ENCODE results near the gene HMCN1. TPM values are rescaled to one million over a fixed set of nuclear protein-coding genes. Genes with fewer than 3 reads are reported as not detected.

HMCN1 gene
- total and polyA plus RNA-seq, 2 experiments from 2014 or later = 1.6 to 8.7 TPM

DNA sequence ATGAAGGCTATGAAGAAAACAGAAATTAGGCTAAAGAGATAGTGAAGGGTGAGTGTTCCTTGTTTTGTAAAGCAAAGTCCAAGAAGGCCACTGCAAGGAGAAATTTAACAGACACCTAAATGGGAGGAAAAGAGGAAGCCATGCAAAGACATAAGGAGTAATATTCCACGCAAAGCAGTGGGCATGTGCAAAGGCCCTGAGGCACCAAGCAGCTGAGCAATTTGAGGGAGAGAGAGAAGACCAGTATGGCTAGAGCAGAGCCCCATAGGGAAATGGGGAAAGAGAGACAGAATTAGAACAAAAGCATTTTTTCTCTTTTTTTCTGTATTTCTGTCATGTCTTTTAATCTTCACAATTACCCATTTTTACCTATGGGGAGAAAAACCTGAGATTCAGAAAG, 486.7 kb downstream of the HMCN1 start:
- H3K4me1 Mint-ChIP-seq = no peaks in the 10 kb centered on the region
- Histone ChIP-seq H3K27me3 (ENCODE audit: insufficient read depth) (no peaks in the 10 kb centered on the region), H3K4me2 (no peak overlapping the region), H3K27ac (ENCODE audit: low read depth) (no peak overlapping the region), H2AFZ (no peak overlapping the region), H3K9me2 (ENCODE audit: insufficient read depth) (0 out of 2 replicates have a peak, but pooled peaks cover 5% of the 10 kb centered on the region), H3K4me1 (ENCODE audit: insufficient read depth) (no peaks in the 10 kb centered on the region), H3K79me2 (replicated peaks; ENCODE audit: insufficient read depth) (no peaks in the 10 kb centered on the region), H3K36me3 (ENCODE audit: insufficient read depth) (no peaks in the 10 kb centered on the region), H3K4me3 (no peak overlapping the region), H4K20me1 (replicated peaks; ENCODE audit: insufficient read depth) (no peaks in the 10 kb centered on the region), H3F3A (replicated peaks; ENCODE audit: low read depth) (no peaks in the 10 kb centered on the region)
- peaks cover 2% of the 10 kb centered on the region for H3K27me3 Mint-ChIP-seq (ENCODE audit: insufficient read depth, low read depth, poor library complexity)
- no peak overlapping the region for H3K27ac Mint-ChIP-seq
- no peak for ATAC-seq
- no peaks in the 10 kb centered on the region for H3K36me3 Mint-ChIP-seq (ENCODE audit: low read depth)
- no peak for TF ChIP-seq CREB1 (CRISPR knock-in tag; IDR thresholded peaks at IDR 0.05; ENCODE audit: low read depth)
- TF ChIP-seq ETS1 (IDR thresholded peaks at IDR 0.05) = no peak
- TF ChIP-seq JUNB (IDR thresholded peaks at IDR 0.05; ENCODE audit: unreplicated experiment) = no peak
- TF ChIP-seq STAT1 (IDR thresholded peaks at IDR 0.05; ENCODE audit: unreplicated experiment) = no peak
- no peak for TF ChIP-seq NANOG (IDR thresholded peaks at IDR 0.05; ENCODE audit: borderline replicate concordance)
- no peak for TF ChIP-seq POLR2AphosphoS5 (IDR thresholded peaks at IDR 0.05; ENCODE audit: low read depth)
- no peak for TF ChIP-seq EZH2 (IDR thresholded peaks at IDR 0.05; ENCODE audit: low read depth, unreplicated experiment)
- TF ChIP-seq, protein P1, sequence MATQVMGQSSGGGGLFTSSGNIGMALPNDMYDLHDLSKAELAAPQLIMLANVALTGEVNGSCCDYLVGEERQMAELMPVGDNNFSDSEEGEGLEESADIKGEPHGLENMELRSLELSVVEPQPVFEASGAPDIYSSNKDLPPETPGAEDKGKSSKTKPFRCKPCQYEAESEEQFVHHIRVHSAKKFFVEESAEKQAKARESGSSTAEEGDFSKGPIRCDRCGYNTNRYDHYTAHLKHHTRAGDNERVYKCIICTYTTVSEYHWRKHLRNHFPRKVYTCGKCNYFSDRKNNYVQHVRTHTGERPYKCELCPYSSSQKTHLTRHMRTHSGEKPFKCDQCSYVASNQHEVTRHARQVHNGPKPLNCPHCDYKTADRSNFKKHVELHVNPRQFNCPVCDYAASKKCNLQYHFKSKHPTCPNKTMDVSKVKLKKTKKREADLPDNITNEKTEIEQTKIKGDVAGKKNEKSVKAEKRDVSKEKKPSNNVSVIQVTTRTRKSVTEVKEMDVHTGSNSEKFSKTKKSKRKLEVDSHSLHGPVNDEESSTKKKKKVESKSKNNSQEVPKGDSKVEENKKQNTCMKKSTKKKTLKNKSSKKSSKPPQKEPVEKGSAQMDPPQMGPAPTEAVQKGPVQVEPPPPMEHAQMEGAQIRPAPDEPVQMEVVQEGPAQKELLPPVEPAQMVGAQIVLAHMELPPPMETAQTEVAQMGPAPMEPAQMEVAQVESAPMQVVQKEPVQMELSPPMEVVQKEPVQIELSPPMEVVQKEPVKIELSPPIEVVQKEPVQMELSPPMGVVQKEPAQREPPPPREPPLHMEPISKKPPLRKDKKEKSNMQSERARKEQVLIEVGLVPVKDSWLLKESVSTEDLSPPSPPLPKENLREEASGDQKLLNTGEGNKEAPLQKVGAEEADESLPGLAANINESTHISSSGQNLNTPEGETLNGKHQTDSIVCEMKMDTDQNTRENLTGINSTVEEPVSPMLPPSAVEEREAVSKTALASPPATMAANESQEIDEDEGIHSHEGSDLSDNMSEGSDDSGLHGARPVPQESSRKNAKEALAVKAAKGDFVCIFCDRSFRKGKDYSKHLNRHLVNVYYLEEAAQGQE (IDR thresholded peaks at IDR 0.05; ENCODE audit: unreplicated experiment) = no peak
- TF ChIP-seq, protein P2, sequence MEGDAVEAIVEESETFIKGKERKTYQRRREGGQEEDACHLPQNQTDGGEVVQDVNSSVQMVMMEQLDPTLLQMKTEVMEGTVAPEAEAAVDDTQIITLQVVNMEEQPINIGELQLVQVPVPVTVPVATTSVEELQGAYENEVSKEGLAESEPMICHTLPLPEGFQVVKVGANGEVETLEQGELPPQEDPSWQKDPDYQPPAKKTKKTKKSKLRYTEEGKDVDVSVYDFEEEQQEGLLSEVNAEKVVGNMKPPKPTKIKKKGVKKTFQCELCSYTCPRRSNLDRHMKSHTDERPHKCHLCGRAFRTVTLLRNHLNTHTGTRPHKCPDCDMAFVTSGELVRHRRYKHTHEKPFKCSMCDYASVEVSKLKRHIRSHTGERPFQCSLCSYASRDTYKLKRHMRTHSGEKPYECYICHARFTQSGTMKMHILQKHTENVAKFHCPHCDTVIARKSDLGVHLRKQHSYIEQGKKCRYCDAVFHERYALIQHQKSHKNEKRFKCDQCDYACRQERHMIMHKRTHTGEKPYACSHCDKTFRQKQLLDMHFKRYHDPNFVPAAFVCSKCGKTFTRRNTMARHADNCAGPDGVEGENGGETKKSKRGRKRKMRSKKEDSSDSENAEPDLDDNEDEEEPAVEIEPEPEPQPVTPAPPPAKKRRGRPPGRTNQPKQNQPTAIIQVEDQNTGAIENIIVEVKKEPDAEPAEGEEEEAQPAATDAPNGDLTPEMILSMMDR (conservative IDR thresholded peaks at IDR 0.05; ENCODE audit: low read depth in 2 of 2) = no peak
- TF ChIP-seq, protein P3, sequence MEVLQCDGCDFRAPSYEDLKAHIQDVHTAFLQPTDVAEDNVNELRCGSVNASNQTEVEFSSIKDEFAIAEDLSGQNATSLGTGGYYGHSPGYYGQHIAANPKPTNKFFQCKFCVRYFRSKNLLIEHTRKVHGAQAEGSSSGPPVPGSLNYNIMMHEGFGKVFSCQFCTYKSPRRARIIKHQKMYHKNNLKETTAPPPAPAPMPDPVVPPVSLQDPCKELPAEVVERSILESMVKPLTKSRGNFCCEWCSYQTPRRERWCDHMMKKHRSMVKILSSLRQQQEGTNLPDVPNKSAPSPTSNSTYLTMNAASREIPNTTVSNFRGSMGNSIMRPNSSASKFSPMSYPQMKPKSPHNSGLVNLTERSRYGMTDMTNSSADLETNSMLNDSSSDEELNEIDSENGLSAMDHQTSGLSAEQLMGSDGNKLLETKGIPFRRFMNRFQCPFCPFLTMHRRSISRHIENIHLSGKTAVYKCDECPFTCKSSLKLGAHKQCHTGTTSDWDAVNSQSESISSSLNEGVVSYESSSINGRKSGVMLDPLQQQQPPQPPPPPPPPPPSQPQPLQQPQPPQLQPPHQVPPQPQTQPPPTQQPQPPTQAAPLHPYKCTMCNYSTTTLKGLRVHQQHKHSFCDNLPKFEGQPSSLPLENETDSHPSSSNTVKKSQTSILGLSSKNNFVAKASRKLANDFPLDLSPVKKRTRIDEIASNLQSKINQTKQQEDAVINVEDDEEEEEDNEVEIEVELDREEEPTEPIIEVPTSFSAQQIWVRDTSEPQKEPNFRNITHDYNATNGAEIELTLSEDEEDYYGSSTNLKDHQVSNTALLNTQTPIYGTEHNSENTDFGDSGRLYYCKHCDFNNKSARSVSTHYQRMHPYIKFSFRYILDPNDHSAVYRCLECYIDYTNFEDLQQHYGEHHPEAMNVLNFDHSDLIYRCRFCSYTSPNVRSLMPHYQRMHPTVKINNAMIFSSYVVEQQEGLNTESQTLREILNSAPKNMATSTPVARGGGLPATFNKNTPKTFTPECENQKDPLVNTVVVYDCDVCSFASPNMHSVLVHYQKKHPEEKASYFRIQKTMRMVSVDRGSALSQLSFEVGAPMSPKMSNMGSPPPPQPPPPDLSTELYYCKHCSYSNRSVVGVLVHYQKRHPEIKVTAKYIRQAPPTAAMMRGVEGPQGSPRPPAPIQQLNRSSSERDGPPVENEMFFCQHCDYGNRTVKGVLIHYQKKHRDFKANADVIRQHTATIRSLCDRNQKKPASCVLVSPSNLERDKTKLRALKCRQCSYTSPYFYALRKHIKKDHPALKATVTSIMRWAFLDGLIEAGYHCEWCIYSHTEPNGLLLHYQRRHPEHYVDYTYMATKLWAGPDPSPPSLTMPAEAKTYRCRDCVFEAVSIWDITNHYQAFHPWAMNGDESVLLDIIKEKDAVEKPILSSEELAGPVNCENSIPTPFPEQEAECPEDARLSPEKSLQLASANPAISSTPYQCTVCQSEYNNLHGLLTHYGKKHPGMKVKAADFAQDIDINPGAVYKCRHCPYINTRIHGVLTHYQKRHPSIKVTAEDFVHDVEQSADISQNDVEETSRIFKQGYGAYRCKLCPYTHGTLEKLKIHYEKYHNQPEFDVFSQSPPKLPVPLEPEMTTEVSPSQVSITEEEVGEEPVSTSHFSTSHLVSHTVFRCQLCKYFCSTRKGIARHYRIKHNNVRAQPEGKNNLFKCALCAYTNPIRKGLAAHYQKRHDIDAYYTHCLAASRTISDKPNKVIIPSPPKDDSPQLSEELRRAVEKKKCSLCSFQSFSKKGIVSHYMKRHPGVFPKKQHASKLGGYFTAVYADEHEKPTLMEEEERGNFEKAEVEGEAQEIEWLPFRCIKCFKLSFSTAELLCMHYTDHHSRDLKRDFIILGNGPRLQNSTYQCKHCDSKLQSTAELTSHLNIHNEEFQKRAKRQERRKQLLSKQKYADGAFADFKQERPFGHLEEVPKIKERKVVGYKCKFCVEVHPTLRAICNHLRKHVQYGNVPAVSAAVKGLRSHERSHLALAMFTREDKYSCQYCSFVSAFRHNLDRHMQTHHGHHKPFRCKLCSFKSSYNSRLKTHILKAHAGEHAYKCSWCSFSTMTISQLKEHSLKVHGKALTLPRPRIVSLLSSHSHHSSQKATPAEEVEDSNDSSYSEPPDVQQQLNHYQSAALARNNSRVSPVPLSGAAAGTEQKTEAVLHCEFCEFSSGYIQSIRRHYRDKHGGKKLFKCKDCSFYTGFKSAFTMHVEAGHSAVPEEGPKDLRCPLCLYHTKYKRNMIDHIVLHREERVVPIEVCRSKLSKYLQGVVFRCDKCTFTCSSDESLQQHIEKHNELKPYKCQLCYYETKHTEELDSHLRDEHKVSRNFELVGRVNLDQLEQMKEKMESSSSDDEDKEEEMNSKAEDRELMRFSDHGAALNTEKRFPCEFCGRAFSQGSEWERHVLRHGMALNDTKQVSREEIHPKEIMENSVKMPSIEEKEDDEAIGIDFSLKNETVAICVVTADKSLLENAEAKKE (CRISPR knock-in tag; IDR thresholded peaks at IDR 0.05) = no peak
- TF ChIP-seq ZNF114 (CRISPR knock-in tag; IDR thresholded peaks at IDR 0.05) = no peak
- no peak for TF ChIP-seq ZNF331 (CRISPR knock-in tag; IDR thresholded peaks at IDR 0.05; ENCODE audit: low read depth)
- no peak for TF ChIP-seq EZH2phosphoT487 (IDR thresholded peaks at IDR 0.05; ENCODE audit: unreplicated experiment)
- DNase-seq (ENCODE audit: low spot score) = no peak
- H3K9me3 Mint-ChIP-seq = no peaks in the 10 kb centered on the region
- no peak overlapping the region for H3K4me3 Mint-ChIP-seq
